GM12865 (cell line): ENCODE results near the gene ZNF280B.
A peak's percentile ranks its signal among the peaks of the same experiment; 100 is the strongest.

Experiments
- DNase-seq: peaks from one replicate; pipeline ENCODE4 v3.0.0; 2010; ENCODE audit warnings: low read depth
- H3K4me3 ChIP-seq: 2 replicates; pipeline ENCODE4 v1.5.1; 2011; ENCODE audit warnings: mild to moderate bottlenecking, low read depth, low read length, control low read depth
- TF ChIP-seq, protein P1 (sequence below): IDR thresholded peaks from 2 replicates; pipeline ENCODE4 v1.5.1; 2011; ENCODE audit warnings: low read length, control low read depth, low read depth, inconsistent platforms; ENCODE audit not compliant: insufficient read depth; ENCODE audit errors: missing control alignments

Gene ZNF280B

DNA sequence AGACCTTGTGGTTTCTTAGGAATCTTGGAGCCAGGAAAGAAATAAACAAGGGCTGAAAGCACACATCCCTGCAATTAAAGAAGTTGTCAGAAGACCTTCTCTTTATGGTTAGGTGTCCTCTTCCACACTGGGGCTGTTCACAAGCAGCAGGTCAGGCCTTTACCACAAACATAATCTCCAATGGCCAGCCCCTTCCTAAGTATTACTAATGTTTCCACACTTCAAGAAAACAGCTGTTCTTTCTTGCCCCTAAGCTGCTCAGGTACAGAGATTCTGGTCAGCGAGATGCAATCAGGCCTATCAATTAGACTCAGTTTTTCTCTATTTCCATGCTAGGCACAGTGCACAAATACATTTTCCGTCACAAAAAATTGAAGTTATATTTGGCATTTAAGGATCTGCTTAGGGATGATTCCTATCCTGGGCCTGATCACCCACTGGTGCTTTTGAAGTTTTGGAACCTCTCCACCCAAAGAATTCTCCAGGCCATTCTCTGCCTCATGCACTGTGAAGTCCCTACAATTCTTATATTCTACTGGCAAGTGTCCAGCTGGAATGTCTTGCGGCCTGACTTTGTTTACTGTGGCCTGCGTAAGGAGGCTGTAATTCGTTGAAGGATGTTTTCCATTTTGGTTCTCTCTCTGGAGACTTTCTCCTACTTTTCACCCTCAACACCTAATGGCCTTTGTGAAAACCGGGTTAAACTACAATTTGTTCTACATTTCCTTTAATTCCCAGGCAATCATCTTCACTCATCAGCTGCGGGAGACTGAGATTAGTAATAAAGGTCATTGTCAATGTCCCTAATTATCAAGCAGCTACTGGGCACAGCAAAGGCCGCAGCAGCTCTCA is 45.4 kb upstream of the ZNF280B start:
- H3K4me3 ChIP-seq, result no peak overlapping the region
- no peak for DNase-seq
- TF ChIP-seq, protein P1, sequence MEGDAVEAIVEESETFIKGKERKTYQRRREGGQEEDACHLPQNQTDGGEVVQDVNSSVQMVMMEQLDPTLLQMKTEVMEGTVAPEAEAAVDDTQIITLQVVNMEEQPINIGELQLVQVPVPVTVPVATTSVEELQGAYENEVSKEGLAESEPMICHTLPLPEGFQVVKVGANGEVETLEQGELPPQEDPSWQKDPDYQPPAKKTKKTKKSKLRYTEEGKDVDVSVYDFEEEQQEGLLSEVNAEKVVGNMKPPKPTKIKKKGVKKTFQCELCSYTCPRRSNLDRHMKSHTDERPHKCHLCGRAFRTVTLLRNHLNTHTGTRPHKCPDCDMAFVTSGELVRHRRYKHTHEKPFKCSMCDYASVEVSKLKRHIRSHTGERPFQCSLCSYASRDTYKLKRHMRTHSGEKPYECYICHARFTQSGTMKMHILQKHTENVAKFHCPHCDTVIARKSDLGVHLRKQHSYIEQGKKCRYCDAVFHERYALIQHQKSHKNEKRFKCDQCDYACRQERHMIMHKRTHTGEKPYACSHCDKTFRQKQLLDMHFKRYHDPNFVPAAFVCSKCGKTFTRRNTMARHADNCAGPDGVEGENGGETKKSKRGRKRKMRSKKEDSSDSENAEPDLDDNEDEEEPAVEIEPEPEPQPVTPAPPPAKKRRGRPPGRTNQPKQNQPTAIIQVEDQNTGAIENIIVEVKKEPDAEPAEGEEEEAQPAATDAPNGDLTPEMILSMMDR, result no peak

DNA sequence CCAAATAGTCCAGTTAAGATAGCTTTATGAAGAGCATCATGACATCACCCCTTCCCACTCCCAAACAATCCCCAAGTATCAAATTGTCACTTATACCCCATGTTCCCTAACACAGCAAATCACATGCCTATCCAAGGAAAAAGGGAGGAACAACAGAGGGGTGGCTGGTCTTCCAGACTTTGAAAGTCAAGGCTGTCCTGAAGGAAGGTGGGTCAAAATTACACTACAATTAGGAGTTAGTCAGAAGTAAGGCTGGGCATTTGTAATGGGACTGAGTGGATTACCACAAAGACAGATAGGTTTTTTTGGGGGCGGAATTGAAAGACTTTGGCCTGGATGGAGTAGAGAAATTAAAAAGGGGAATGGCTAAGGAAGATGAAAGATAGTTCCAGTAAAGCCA is 44.6 kb upstream of the ZNF280B start:
- no peak for DNase-seq
- no peak overlapping the region for H3K4me3 ChIP-seq
- TF ChIP-seq, protein P1, result no peak

DNA sequence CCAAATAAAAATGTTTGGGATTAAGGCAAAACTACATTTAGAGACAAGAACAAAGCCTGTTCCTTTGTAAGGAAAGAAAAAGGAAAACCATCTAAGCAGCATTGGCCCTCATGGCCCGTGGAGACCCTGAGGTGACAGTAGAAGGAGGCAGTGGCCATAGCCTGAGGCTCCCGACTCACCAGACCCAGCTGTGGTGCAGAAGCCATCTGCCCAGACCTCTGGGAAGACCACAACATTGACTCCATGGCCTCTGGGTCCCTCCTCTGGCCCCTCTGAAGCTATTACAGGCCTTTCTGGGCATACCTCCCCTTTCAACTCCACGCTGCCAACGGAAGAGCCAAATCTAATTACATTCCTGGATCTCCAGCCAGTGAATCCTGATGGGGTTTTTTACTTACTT is 44.1 kb upstream of the ZNF280B start:
- peak; percentile 15 for DNase-seq
- H3K4me3 ChIP-seq, result no peak overlapping the region
- TF ChIP-seq, protein P1, result peak; percentile 12

DNA sequence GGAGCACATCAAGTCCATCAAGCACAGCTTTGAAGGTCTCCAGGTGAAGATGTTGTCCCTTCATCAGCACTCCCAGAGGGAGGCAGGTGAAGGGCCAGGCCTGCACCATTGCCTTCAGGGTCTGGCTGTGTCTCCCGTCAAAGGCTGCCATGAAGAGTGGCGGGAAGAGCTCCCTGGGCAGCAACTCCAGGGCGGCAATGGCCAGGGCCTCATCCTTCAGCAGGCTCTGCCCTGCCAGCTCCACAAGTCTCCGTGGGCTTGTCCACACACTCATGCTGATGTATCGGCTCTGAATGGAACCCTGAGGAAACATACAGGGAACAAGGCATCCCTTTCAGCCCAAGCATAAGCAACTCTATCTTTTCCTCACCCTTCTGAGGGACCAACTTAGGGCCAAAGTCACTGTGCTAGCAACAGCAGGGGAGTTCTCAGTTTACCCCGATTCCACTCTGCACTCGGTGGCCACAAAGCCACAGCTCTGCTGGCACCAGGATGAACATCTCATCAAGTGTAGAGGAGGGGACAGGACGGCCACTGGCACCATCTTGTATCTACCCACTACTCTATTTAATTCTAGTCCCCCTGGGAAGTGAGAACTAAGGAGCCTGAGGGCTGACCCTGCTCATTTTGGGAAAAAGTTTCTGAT is 42.4 kb upstream of the ZNF280B start:
- TF ChIP-seq, protein P1, result no peak
- DNase-seq, result no peak
- H3K4me3 ChIP-seq, result no peak overlapping the region

DNA sequence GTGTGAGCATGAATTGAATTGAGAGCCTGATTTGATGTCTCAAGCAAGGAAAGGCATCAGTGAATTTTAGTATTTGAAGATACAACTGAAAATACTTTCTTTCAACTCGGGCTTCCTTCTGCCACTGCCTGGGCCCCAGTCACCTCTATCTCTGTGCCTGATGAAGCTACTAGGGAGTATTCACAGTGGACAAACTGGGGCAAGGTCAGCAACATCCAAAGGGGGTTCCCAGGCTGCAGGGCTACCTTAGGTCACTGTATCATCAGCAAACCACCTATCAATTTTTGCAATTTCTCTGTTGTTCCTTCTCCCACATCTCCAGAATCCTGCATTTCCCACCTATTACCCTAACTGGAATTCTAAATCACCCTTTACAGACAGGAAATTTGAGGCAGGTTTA is 40.4 kb upstream of the ZNF280B start:
- DNase-seq, result no peak
- H3K4me3 ChIP-seq, result no peak overlapping the region
- TF ChIP-seq, protein P1, result no peak

DNA sequence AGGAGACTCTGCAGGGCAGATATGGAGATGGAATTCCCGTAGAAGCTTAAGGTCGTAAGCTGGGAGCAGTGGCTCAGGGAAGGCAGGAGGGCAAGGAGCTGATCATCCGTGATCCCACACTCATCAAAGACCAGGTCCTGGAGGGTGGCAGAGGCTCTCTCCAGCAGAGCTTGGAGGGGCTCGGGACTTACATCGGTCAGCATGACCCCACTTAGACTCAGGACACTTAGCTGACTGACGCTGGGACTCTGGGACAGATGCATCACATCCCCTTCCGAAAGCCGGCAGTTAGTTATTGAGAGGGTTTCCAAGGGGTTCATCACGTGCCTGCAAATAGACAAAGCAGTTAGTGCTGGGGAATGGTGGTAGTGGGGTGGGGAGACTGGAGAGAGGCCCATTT is 39.8 kb upstream of the ZNF280B start:
- no peak overlapping the region for H3K4me3 ChIP-seq
- TF ChIP-seq, protein P1, result no peak
- no peak for DNase-seq
